ENCODE results near the gene PRLH.

GRCh38 chr2:237590272-237591140 is 24.1 kb downstream of the PRLH start, which contains the start of gene RAB17:
- TF ChIP-seq E2F1 (CRISPR knock-in tag; IDR thresholded peaks at IDR 0.05) (no peak), CTCF (IDR thresholded peaks at IDR 0.05) (no peak), ATF2 (CRISPR knock-in tag; IDR thresholded peaks at IDR 0.05; ENCODE audit: borderline replicate concordance, low read depth) (no peak), AFF4 (CRISPR knock-in tag; IDR thresholded peaks at IDR 0.05; ENCODE audit: borderline replicate concordance) (no peak), FOXP4 (CRISPR knock-in tag; IDR thresholded peaks at IDR 0.05) (peak; percentile 39; the same call in 1 of the 2 replicates), MAX (CRISPR knock-in tag; IDR thresholded peaks at IDR 0.05) (peak; percentile 83), USF2 (CRISPR knock-in tag; IDR thresholded peaks at IDR 0.05) (peak; percentile 86)
